K562 (cell line): Measurements from ENCODE around the gene CNTF. TPM values are rescaled to one million over a fixed set of nuclear protein-coding genes. Genes with fewer than 3 reads are reported as not detected.

Experiments
- AFF4 ChIP-seq: sonication (generic); formaldehyde crosslinking; IDR thresholded peaks from 2 replicates; pipeline ENCODE4 v1.8.0; 2023; ENCODE audit warnings: mild to moderate bottlenecking, missing genetic modification reagents
- ARHGAP35 ChIP-seq: fragments of 450-650 bp; IDR thresholded peaks from 2 replicates; pipeline ENCODE4 v1.6.1; 2018; ENCODE audit not compliant: partially characterized antibody
- CC2D1A ChIP-seq: fragments of 450-650 bp; IDR thresholded peaks from 2 replicates; pipeline ENCODE4 v1.6.1; 2017; ENCODE audit warnings: mild to moderate bottlenecking
- DMBX1 ChIP-seq: fragments of 250-450 bp; sonication (Bioruptor Pico); IDR thresholded peaks from 2 replicates; pipeline ENCODE4 v1.8.0; 2022; ENCODE audit warnings: inconsistent platforms, mild to moderate bottlenecking, moderate library complexity, borderline replicate concordance
- KAT8 ChIP-seq: fragments of 450-650 bp; IDR thresholded peaks from 2 replicates; pipeline ENCODE4 v1.6.1; 2016; ENCODE audit warnings: low read depth, mild to moderate bottlenecking
- PATZ1 ChIP-seq: fragments of 250-450 bp; sonication (Bioruptor Pico); IDR thresholded peaks from 2 replicates; pipeline ENCODE4 v1.5.0; 2020; ENCODE audit warnings: mild to moderate bottlenecking, borderline replicate concordance
- ZNF384 ChIP-seq: IDR thresholded peaks from 2 replicates; pipeline ENCODE4 v1.6.1; 2012; ENCODE audit warnings: low read depth, low read length, improper control_type of control experiment
- ZNF76 ChIP-seq: fragments of 250-450 bp; sonication (Bioruptor Pico); IDR thresholded peaks from 2 replicates; pipeline ENCODE4 v1.4.0; 2020; ENCODE audit warnings: mild to moderate bottlenecking, moderate library complexity, borderline replicate concordance
- polyA plus RNA-seq, 8 experiments: library from polyadenylated mRNA; depleted of rRNA in 4 of 8; stranded (reverse) in 5 of 8; unstranded in 3 of 8; fragments of >200 nt; fragmentation: Nextera tagmentation in 2 of 8; fragmentation: Illumina TruSeq in 1 of 8; extraction: Ambion mirVana in 2 of 8; extraction: Trizol in 1 of 8; gene quantifications; 2 replicates each; pipeline versions ENCODE4 v1.2.1 to v1.2.3, GENCODE V29; 2011 to 2014; ENCODE audit warnings: inconsistent platforms in 1 of 8, missing spikeins in 1 of 8
- total RNA-seq, 7 experiments: library from RNA; depleted of rRNA in 6 of 7; stranded (reverse); fragments of >200 nt in 6 of 7; fragmentation: Illumina TruSeq in 2 of 7; extraction: Trizol in 2 of 7; gene quantifications; 2 replicates each; pipeline versions ENCODE4 v1.2.1 to v1.2.3, GENCODE V29; 2011 to 2021; ENCODE audit warnings: low replicate concordance in 1 of 7
- TF ChIP-seq, protein P1 (sequence below): fragments of 250-450 bp; sonication (Bioruptor Pico); IDR thresholded peaks from 2 replicates; pipeline ENCODE4 v1.5.1; 2021; ENCODE audit warnings: mild to moderate bottlenecking
- TF ChIP-seq, protein P2 (sequence below): sonication (generic); formaldehyde crosslinking; IDR thresholded peaks from 2 replicates; pipeline ENCODE4 v1.8.0; 2022; ENCODE audit warnings: mild to moderate bottlenecking, low read depth, missing genetic modification reagents
- TF ChIP-seq, protein P3 (sequence below): fragments of 450-650 bp; formaldehyde crosslinking; IDR thresholded peaks from 2 replicates; pipeline ENCODE4 v1.4.0; 2020; ENCODE audit warnings: mild to moderate bottlenecking, moderate library complexity

The CNTF gene
- total and polyA plus RNA-seq, 9 of the 15 experiments (the other 6 are each of a cell fraction or from before 2014, with no cell fraction given): 0.17 to 5.0 (median 2.3) TPM

DNA sequence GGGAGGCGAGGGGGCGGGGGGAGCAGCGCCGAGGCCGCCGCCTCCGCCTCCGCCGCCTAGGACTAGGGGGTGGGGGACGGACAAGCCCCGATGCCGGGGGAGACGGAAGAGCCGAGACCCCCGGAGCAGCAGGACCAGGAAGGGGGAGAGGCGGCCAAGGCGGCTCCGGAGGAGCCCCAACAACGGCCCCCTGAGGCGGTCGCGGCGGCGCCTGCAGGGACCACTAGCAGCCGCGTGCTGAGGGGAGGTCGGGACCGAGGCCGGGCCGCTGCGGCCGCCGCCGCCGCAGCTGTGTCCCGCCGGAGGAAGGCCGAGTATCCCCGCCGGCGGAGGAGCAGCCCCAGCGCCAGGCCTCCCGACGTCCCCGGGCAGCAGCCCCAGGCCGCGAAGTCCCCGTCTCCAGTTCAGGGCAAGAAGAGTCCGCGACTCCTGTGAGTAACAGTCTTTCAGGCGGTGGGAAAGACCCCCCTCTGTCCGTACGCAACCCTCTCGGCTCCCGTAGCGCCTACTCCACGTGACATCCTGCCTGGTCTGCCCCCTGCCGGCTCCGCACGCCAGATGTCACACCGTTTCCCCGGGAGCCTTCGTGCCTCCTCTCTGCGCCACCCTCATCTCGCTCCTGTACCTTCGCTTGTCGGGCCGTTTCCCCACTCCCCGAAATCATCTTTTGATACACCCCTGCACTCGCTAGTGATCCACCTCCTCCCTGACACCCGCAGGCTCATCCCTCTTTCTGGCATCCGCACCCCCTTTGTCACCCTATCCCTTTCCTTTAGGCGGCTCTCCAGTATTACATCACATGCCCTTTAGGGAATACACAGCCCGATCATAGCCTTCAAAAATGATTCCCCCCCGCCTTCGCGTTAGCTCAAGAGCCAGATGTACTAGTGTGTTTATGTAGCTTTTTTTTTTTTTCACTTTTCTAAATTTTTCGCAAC is 43.0 kb upstream of the CNTF start (continued):
- no peak for TF ChIP-seq ZNF384
- peak; percentile 92 for TF ChIP-seq AFF4 (CRISPR knock-in tag)
- 0 out of 2 replicates have a peak, but pooled peaks have one; percentile 21 for TF ChIP-seq ZNF76 (CRISPR knock-in tag)
- TF ChIP-seq, protein P1, sequence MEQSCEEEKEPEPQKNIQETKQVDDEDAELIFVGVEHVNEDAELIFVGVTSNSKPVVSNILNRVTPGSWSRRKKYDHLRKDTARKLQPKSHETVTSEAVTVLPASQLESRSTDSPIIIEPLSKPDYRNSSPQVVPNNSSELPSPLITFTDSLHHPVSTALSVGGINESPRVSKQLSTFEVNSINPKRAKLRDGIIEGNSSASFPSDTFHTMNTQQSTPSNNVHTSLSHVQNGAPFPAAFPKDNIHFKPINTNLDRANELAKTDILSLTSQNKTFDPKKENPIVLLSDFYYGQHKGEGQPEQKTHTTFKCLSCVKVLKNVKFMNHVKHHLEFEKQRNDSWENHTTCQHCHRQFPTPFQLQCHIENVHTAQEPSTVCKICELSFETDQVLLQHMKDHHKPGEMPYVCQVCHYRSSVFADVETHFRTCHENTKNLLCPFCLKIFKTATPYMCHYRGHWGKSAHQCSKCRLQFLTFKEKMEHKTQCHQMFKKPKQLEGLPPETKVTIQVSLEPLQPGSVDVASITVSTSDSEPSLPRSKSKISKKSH: no peak
- TF ChIP-seq ARHGAP35: peak; percentile 41
- peak; percentile 82 for TF ChIP-seq CC2D1A
- 0 out of 2 replicates have a peak, but pooled peaks have one; percentile 25 for TF ChIP-seq DMBX1 (CRISPR knock-in tag)
- TF ChIP-seq, protein P2, sequence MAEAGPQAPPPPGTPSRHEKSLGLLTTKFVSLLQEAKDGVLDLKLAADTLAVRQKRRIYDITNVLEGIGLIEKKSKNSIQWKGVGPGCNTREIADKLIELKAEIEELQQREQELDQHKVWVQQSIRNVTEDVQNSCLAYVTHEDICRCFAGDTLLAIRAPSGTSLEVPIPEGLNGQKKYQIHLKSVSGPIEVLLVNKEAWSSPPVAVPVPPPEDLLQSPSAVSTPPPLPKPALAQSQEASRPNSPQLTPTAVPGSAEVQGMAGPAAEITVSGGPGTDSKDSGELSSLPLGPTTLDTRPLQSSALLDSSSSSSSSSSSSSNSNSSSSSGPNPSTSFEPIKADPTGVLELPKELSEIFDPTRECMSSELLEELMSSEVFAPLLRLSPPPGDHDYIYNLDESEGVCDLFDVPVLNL (CRISPR knock-in tag): peak; percentile 52; the same call in 1 of the 2 replicates
- TF ChIP-seq, protein P3, sequence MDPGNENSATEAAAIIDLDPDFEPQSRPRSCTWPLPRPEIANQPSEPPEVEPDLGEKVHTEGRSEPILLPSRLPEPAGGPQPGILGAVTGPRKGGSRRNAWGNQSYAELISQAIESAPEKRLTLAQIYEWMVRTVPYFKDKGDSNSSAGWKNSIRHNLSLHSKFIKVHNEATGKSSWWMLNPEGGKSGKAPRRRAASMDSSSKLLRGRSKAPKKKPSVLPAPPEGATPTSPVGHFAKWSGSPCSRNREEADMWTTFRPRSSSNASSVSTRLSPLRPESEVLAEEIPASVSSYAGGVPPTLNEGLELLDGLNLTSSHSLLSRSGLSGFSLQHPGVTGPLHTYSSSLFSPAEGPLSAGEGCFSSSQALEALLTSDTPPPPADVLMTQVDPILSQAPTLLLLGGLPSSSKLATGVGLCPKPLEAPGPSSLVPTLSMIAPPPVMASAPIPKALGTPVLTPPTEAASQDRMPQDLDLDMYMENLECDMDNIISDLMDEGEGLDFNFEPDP (CRISPR knock-in tag): no peak
- no peak for TF ChIP-seq KAT8
- TF ChIP-seq PATZ1 (CRISPR knock-in tag): no peak
